Ascending aorta (tissue), 2 donors: ENCODE measurements around the gene FARSA. TPM values are rescaled to one million over a fixed set of nuclear protein-coding genes. Genes with fewer than 3 reads are reported as not detected.
A peak's percentile ranks its signal among the peaks of the same experiment; 100 is the strongest.

Source experiments
- DNase-seq, 2 donors: peaks; one replicate each; pipeline ENCODE4 v3.0.0-alpha.2; 2019; ENCODE audit warnings: low spot score in 2 of 2
- H3K27ac ChIP-seq, 2 donors: fragments of 200-600 bp; sonication (generic); one replicate each; pipeline ENCODE4 v1.5.1; 2016 to 2017; ENCODE audit warnings: mild to moderate bottlenecking in 1 of 2
- H3K27me3 ChIP-seq: fragments of 200-600 bp; sonication (generic); one replicate; pipeline ENCODE4 v1.5.1; 2017
- H3K36me3 ChIP-seq, 2 donors: fragments of 200-600 bp; sonication (generic); one replicate each; pipeline ENCODE4 v1.5.1; 2016
- H3K4me1 ChIP-seq, 2 donors: fragments of 200-600 bp; sonication (generic); one replicate each; pipeline ENCODE4 v1.5.1; 2016 to 2017; ENCODE audit warnings: mild to moderate bottlenecking in 1 of 2
- H3K4me3 ChIP-seq, 2 donors: fragments of 200-600 bp; sonication (generic); one replicate each; pipeline ENCODE4 v1.5.1; 2016 to 2017; ENCODE audit warnings: mild to moderate bottlenecking in 1 of 2
- H3K9me3 ChIP-seq, 2 donors: fragments of 200-600 bp; sonication (generic); one replicate each; pipeline ENCODE4 v1.5.1; 2016
- intact Hi-C: fragments of 100-400 bp; cut with DNase I; formaldehyde crosslinking; loops from one replicate; pipeline ENCODE4 v1.15.1; 2023
- total RNA-seq: library from RNA; depleted of rRNA; stranded (reverse); fragments of >200 nt; gene quantifications from one replicate; pipeline ENCODE4 v1.1.0, GENCODE V29; 2016
- TF ChIP-seq, protein P1 (sequence below), 3 experiments: fragments of 200-600 bp in 2 of 3; fragments of 450-650 bp in 1 of 3; sonication (generic) in 2 of 3; IDR thresholded peaks; one replicate each; pipeline ENCODE4 v1.5.1; 2016 to 2019; ENCODE audit warnings: antibody characterized with exemption in 3 of 3, mild to moderate bottlenecking in 1 of 3, moderate library complexity in 1 of 3

Gene FARSA
- total RNA-seq, 1 donor from 2014 or later: 21.3 TPM

DNA sequence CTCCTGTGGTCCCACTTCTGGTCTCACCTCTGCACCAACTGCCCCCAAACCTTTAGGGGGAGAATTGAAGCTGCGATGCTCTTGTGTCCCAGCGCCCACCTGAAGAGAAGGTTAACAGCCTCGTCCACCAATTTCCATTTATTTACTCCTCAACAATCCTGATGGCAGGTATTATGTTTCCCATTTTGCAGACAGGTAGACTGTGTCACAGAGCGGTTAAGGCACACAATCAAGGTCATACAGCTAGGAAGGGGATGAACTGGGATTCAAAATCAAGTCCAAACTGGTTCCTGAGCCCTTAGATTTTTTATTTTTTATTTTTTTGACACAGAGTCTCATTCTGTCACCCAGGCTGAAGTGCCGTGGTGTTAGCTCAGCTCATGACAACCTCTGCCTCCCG lies 58.4 kb downstream of the FARSA start:
- Histone ChIP-seq H3K4me3 (no peak overlapping the region), H3K36me3 (peaks cover 25 to 44% of the 10 kb centered on the region in 2 donors), H3K27ac (no peak overlapping the region), H3K27me3 (no peaks in the 10 kb centered on the region), H3K4me1 (peaks cover 0 to 2% of the 10 kb centered on the region in 2 donors), H3K9me3 (no peaks in the 10 kb centered on the region)
- TF ChIP-seq, protein P1, sequence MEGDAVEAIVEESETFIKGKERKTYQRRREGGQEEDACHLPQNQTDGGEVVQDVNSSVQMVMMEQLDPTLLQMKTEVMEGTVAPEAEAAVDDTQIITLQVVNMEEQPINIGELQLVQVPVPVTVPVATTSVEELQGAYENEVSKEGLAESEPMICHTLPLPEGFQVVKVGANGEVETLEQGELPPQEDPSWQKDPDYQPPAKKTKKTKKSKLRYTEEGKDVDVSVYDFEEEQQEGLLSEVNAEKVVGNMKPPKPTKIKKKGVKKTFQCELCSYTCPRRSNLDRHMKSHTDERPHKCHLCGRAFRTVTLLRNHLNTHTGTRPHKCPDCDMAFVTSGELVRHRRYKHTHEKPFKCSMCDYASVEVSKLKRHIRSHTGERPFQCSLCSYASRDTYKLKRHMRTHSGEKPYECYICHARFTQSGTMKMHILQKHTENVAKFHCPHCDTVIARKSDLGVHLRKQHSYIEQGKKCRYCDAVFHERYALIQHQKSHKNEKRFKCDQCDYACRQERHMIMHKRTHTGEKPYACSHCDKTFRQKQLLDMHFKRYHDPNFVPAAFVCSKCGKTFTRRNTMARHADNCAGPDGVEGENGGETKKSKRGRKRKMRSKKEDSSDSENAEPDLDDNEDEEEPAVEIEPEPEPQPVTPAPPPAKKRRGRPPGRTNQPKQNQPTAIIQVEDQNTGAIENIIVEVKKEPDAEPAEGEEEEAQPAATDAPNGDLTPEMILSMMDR (IDR thresholded peaks at IDR 0.05): no peak
- intact Hi-C loops: no loop called here
- DNase-seq: no peak

DNA sequence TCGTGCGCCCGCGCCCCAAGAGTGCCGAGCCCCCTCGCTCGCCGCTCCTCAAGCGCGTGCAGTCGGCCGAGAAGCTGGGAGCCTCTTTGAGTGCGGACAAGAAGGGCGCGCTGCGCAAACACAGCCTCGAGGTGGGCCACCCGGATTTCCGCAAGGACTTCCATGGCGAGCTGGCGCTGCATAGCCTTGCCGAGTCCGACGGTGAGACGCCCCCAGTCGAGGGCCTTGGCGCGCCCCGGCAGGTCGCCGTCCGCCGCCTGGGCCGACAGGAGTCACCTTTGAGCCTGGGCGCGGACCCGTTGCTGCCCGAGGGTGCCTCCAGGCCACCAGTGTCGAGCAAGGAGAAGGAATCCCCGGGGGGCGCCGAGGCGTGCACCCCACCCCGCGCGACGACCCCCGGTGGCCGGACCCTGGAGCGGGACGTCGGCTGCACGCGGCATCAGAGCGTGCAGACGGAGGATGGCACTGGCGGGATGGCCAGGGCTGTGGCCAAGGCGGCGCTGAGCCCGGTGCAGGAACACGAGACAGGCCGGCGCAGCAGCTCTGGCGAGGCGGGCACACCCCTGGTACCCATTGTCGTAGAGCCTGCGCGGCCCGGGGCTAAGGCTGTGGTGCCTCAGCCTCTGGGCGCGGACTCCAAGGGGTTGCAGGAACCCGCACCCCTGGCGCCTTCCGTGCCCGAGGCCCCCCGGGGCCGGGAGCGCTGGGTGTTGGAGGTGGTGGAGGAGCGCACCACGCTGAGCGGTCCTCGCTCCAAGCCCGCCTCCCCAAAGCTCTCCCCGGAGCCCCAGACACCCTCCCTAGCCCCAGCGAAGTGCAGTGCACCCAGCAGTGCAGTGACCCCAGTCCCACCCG lies 59.4 kb downstream of the FARSA start:
- intact Hi-C loops: no loop called here
- TF ChIP-seq, protein P1 (IDR thresholded peaks at IDR 0.05): no peak
- Histone ChIP-seq H3K36me3 (peaks cover 25 to 44% of the 10 kb centered on the region in 2 donors), H3K27ac (no peak overlapping the region), H3K4me1 (peaks cover 0 to 2% of the 10 kb centered on the region in 2 donors), H3K27me3 (no peaks in the 10 kb centered on the region), H3K9me3 (no peaks in the 10 kb centered on the region), H3K4me3 (no peak overlapping the region)
- DNase-seq: no peak

DNA sequence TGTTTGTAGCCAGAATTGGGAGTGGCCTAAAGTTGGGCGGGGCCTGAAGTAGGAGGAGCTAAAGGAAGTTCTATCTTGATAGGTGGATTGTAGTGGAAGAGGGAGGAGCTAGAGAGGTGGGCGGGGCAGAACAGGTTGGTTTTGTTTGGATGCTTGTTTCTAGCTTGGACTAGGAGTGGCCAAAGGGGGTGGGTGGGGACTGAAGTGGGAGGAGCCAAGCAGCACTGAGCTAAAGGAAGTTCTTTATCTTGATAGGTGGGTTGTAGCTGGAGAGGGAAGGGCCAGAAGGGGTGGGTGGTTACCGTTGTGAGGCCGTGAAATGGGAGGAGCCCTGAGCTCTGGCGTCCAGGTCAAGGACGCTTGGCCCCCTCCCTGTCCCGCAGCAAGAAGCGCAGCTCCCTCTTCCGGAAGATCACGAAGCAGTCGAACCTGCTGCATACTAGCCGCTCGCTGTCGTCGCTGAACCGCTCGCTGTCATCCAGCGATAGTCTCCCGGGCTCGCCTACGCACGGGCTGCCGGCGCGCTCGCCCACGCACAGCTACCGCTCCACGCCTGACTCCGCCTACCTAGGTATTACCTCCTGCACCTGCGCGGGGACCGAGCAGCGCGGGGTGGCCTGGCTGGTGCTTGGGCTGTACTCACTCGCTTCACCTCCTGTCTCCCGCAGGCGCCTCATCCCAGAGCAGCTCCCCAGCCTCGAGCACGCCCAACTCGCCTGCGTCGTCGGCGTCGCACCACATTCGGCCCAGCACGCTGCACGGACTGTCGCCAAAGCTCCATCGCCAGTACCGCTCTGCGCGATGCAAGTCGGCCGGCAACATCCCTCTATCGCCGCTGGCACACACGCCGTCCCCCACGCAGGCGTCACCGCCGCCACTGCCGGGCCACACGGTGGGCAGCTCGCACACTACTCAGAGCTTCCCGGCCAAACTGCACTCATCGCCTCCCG lies 60.3 kb downstream of the FARSA start:
- H3K27me3 ChIP-seq: no peaks in the 10 kb centered on the region
- DNase-seq: no peak
- H3K4me3 ChIP-seq: peak overlapping the region in 1 of 2 donors; percentile 37
- H3K4me1 ChIP-seq: peaks cover 0 to 2% of the 10 kb centered on the region in 2 donors
- intact Hi-C loops: no loop called here
- no peaks in the 10 kb centered on the region for H3K9me3 ChIP-seq
- no peak overlapping the region for H3K27ac ChIP-seq
- peaks cover 20 to 38% of the 10 kb centered on the region in 2 donors for H3K36me3 ChIP-seq
- TF ChIP-seq, protein P1 (IDR thresholded peaks at IDR 0.05): no peak

Other genes starting within 250 kb of the FARSA start
- gene GNG14, start 245.7 kb downstream of the FARSA start, total RNA-seq: not detected
- 7.6 TPM for gene FBXW9, start 237.1 kb downstream of the FARSA start, total RNA-seq
- gene TNPO2, start 209.8 kb downstream of the FARSA start, total RNA-seq: 82.6 TPM
- 338 TPM for gene TRIR, start 199.0 kb downstream of the FARSA start, total RNA-seq
- gene GET3, start 196.2 kb downstream of the FARSA start, total RNA-seq: 43.6 TPM
- not detected for gene BEST2, start 181.9 kb downstream of the FARSA start, total RNA-seq
- 58.5 TPM for gene HOOK2, start 158.2 kb downstream of the FARSA start, total RNA-seq
- 3,581 TPM for gene JUNB, start 142.2 kb downstream of the FARSA start, total RNA-seq
- 259 TPM for gene PRDX2, start 131.9 kb downstream of the FARSA start, total RNA-seq
- gene THSD8, start 131.6 kb downstream of the FARSA start, total RNA-seq: not detected
- gene RNASEH2A, start 127.1 kb downstream of the FARSA start, total RNA-seq: 3.4 TPM
- not detected for gene RTBDN, start 99.1 kb downstream of the FARSA start, total RNA-seq
- gene MAST1, start 95.2 kb downstream of the FARSA start, total RNA-seq: 2.0 TPM
- 76.8 TPM for gene DNASE2, start 52.3 kb downstream of the FARSA start, total RNA-seq
- not detected for gene KLF1, start 46.5 kb downstream of the FARSA start, total RNA-seq
- gene GCDH, start 42.6 kb downstream of the FARSA start, total RNA-seq: 20.6 TPM
- gene SYCE2, start 14.4 kb downstream of the FARSA start, total RNA-seq: not detected
- 297 TPM for gene CALR, start 4.9 kb upstream of the FARSA start, total RNA-seq
- gene RAD23A, start 12.2 kb upstream of the FARSA start, total RNA-seq: 146 TPM
- gene GADD45GIP1, start 23.5 kb upstream of the FARSA start, total RNA-seq: 42.7 TPM
- not detected for gene DAND5, start 35.9 kb upstream of the FARSA start, total RNA-seq
- 76.5 TPM for gene NFIX, start 61.8 kb upstream of the FARSA start, total RNA-seq
- 46.7 TPM for gene LYL1, start 169.1 kb upstream of the FARSA start, total RNA-seq
- 17.3 TPM for gene TRMT1, start 183.0 kb upstream of the FARSA start, total RNA-seq
- gene NACC1, start 184.6 kb upstream of the FARSA start, total RNA-seq: 35.5 TPM
- 31.6 TPM for gene STX10, start 216.7 kb upstream of the FARSA start, total RNA-seq
- 907 TPM for gene IER2, start 216.7 kb upstream of the FARSA start, total RNA-seq